WI38 (cell line): ENCODE measurements around the gene TSHB.

Experiments used
- H3K4me3 ChIP-seq: 2 replicates; pipeline ENCODE4 v1.5.1; 2011; ENCODE audit warnings: low read depth, mild to moderate bottlenecking, control low read depth, low read length
- CTCF ChIP-seq: IDR thresholded peaks from 2 replicates; pipeline ENCODE4 v1.5.1; 2012; ENCODE audit warnings: low read depth, mild to moderate bottlenecking, control low read depth, low read length

The TSHB gene

GRCh38 chr1:115068826-115069585, 39.4 kb downstream of the TSHB start:
- TF ChIP-seq CTCF: no peak

GRCh38 chr1:115069659-115070308, 40.2 kb downstream of the TSHB start:
- no peak for TF ChIP-seq CTCF
- H3K4me3 ChIP-seq: no peak overlapping the region

More at GRCh38 chr1:115068826-115069585, 39.4 kb downstream of the TSHB start:
- no peak overlapping the region for H3K4me3 ChIP-seq

GRCh38 chr1:115071012-115071664, 41.5 kb downstream of the TSHB start:
- no peak overlapping the region for H3K4me3 ChIP-seq
- TF ChIP-seq CTCF: no peak

- H3K4me3 ChIP-seq: no peak overlapping the region
- no peak for TF ChIP-seq CTCF
Observed at GRCh38 chr1:115073298-115074087, 43.9 kb downstream of the TSHB start.

- no peak for TF ChIP-seq CTCF
- H3K4me3 ChIP-seq: no peak overlapping the region
Observed at GRCh38 chr1:115074839-115075534, 45.4 kb downstream of the TSHB start.

- no peak overlapping the region for H3K4me3 ChIP-seq
- no peak for TF ChIP-seq CTCF
Observed at GRCh38 chr1:115076384-115076915, 46.8 kb downstream of the TSHB start.
